Jurkat, Clone E6-1 (cell line): ENCODE measurements around the gene TP53INP2.
"Not testable (repeated sequence)": the region's sequence is repeated elsewhere in the genome, so short reads cannot be mapped to it uniquely, and the experiment has no call there.

Source experiments
- DNase-seq: peaks from one replicate; pipeline ENCODE4 v3.0.0-alpha.2; 2011; ENCODE audit warnings: low read depth, low spot score
- H3K4me3 ChIP-seq: 2 replicates; pipeline ENCODE4 v1.5.1; 2011; ENCODE audit warnings: mild to moderate bottlenecking, low read length, control low read depth, moderate library complexity

TP53INP2 gene

GRCh38 chr20:34716921-34717229, 12.7 kb downstream of the TP53INP2 start:
- no peak overlapping the region for H3K4me3 ChIP-seq
- no peak for DNase-seq

DNA sequence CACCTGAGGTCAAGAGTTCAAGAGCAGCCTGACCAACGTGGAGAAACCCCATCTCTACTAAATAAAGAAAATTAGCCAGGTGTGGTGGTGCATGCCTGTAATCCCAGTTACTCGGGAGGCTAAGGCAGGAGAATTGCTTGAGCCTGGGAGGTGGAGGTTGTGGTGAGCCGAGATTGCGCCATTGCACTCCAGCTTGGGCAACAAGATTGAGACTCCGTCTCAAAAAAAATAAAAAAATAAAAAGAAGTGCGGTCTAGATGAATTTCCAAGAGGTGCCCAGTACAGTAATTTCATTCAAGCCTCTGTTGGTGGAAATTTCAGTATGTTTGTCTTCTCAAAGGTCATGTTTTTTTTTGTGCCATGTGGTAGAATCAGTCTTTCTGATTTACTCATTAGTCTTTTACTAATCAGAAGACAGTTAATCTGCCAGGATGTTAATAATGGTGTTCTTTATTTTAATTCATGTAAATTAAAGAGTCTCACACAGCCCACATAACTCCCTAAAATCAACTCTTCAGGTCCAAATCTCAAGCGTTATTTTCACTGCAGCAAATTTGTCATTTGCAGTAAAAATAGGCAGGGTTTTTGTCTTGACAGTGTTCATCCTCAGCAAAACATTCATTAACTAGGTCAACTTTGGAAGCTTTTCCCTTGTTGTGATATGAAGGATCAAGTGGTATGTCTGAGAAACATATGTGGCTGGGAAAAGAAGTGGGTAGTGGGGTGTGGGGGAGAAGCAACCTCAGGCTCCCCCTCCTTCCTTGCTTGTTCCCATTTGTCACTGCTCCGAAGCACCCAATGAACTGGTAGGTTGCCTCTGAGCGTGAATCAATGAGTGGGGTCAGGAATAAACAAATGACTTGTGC, 13.3 kb downstream of the TP53INP2 start:
- H3K4me3 ChIP-seq: no peak overlapping the region
- DNase-seq: no peak

DNA sequence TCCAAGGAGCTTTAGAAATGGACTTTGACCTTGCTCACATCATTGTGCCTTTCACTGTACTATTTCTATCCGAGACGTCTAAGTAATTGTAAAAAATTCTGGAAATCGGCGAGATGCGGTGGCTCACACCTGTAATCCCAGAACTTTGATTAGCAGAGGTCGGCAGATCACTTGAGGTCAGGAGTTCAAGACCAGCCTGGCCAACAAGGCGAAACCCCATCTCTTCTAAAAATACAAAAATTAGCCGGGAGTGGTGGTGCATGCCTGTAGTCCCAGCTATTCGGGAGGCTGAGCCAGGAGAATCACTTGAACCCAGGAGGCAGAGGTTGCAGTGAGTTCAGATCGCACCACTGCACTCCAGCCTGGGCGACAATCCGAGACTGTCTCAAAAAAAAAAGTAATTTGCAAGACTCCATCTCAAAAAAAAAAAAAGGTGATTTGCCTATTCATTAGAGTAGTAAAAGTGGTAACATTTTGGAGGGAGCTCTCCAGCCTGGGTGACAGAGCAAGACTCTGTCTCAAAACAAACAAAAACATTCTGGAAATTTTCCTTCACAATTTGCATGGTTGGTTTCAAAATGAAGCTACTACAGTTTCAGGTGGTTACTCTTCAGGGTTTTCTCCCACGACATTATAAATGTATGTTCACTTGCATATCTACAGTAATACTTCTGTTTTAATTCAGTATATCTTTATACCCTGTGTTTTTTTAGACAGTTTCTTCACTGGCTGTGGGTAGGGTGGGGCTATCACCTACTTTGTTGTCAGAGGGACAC, 15.3 kb downstream of the TP53INP2 start:
- not testable (repeated sequence) for H3K4me3 ChIP-seq, DNase-seq

GRCh38 chr20:34720266-34720665, 16.1 kb downstream of the TP53INP2 start:
- DNase-seq: no peak

GRCh38 chr20:34722560-34722959, 18.4 kb downstream of the TP53INP2 start:
- H3K4me3 ChIP-seq, DNase-seq: not testable (repeated sequence)

More at GRCh38 chr20:34720266-34720665, 16.1 kb downstream of the TP53INP2 start:
- H3K4me3 ChIP-seq: no peak overlapping the region

GRCh38 chr20:34724172-34724571, 20.0 kb downstream of the TP53INP2 start:
- no peak for DNase-seq

GRCh38 chr20:34729416-34729815, 25.3 kb downstream of the TP53INP2 start:
- H3K4me3 ChIP-seq: no peak overlapping the region
- no peak for DNase-seq

More at GRCh38 chr20:34724172-34724571, 20.0 kb downstream of the TP53INP2 start:
- H3K4me3 ChIP-seq: no peak overlapping the region

DNA sequence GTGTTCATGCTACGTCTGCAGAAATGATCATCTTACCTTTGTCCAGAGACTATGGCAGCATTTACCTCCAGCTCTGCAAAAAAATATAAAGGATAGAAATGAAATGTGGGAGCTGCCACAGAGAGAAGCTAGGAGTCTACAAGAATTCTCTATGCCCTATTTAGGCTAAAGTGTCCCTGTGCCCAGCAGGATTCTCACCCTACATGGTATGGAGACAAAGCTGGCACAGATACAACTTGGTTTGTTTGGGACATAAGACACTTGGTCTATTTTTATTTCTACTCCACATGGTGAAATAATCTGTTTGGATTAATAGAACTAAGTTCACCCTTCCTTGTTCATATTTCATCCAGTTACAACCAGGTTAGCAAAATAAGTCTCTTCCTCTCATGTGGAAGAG, 28.4 kb downstream of the TP53INP2 start:
- H3K4me3 ChIP-seq: no peak overlapping the region
- DNase-seq: no peak

DNA sequence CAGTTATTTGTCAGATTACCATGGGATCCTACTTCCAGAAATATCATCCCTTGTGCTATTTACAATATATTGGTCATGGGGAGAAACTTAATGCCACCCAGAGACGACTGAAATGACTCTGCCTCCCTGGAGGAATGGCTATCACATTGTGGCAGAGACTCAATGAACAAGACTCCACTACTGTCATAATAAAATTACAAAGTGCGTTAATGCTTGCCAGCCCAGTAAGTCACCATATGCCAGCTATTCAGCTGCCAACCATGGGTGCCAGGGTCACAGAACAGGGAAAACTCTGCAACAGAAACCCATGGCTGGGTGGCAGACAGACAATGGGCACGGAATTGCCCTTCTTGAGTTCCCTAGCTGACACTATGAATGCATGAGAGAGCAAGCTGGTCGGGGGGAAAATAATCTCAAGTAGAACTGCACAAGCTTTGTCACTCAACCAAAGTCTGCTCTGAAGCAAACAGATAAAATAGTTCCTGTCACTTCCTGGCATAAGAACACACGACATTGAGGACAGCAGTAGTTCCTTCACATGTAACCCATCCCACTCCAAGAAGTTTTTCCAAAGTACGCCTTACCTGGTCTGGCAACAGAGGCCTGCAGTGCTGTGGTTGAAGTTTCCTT, 32.1 kb downstream of the TP53INP2 start:
- no peak overlapping the region for H3K4me3 ChIP-seq
- DNase-seq: no peak

DNA sequence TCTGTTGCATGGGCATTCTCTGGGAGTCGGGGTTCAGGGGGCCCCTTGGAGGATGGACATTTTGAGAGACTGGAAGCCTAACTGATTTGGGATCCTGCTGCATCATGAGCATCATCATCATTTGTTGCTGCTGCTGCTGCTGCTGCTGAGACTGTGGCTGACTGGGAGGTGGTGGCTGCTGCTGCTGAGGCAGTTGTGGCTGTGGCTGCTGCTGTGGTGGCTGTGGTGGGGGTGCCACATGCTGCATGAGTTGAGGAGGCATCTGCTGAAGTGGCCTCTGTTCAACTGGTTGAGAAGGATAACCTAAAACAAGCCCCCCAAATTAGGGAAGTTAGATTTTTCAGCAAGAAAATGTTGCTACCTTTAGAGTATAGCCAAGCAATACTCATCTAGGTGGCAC, 38.9 kb downstream of the TP53INP2 start:
- no peak for DNase-seq
- H3K4me3 ChIP-seq: no peak overlapping the region

- no peak for DNase-seq
- no peak overlapping the region for H3K4me3 ChIP-seq
These were observed 40.2 kb downstream of the TP53INP2 start for GRCh38 chr20:34744340-34744739.

DNA sequence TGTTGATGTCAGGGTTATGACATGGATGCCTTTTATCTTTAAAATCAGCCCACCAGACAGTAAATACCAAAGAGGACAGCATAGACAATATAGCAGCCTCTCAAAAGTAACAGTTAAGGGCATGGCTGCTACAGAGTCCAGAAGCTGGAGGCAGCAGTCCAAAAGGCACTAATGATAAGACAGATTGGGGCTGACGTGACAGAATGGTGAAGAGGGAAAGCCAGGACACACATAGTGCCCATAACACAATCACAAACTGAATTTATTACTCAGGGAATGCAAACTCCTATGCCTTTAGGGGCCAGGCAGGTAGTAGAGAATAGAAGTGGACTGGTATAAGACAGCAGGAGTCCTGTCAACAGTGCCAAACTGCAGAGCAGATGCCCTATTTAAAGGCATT, 40.7 kb downstream of the TP53INP2 start:
- no peak for DNase-seq
- H3K4me3 ChIP-seq: no peak overlapping the region

GRCh38 chr20:34746674-34747073, 42.5 kb downstream of the TP53INP2 start:
- no peak overlapping the region for H3K4me3 ChIP-seq
- DNase-seq: no peak

DNA sequence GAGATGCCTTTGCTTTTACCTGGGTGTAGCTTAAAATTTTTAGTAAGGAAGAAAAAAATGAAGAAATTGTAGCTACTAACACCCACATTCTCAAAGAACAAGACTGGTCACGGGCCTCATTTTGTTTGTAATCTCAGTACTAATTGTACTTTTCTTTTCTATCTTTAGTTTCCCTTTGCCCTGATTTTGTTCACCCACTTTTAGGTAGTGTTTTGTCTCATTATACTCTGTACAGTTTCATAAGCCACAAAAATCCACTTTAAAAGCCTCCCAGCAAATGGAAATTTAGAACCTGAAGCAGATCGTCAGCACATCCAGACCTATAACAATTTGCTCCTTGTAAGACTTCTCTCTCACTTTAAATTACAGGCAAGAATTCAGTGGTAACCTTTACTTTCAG, 43.3 kb downstream of the TP53INP2 start:
- no peak for DNase-seq

DNA sequence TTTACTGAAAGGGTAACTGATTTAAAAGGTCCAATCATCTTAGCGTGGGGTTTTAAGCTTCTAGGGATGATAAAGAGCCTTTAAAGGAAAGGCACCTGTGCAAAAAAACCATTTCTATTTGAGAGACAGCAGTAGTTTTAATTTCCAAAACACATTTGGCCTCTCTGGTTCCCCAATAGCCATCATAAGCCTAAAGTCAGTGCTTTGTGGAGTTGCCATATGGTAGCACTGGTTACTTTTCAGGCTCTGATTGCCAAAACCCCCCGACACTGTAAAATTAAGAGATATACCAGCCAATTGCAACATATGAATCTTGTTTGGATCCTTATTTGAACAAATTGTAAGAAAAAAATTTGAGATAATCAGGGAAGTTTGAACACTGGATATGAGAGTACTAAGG, 44.6 kb downstream of the TP53INP2 start:
- no peak overlapping the region for H3K4me3 ChIP-seq
- DNase-seq: no peak

More for the DNA sequence above, 43.3 kb downstream of the TP53INP2 start:
- no peak overlapping the region for H3K4me3 ChIP-seq

- no peak for DNase-seq
- H3K4me3 ChIP-seq: no peak overlapping the region
These were observed 46.3 kb downstream of the TP53INP2 start for GRCh38 chr20:34750484-34750883.

- no peak overlapping the region for H3K4me3 ChIP-seq
- DNase-seq: no peak
These were observed 47.3 kb downstream of the TP53INP2 start for GRCh38 chr20:34751453-34751852.

DNA sequence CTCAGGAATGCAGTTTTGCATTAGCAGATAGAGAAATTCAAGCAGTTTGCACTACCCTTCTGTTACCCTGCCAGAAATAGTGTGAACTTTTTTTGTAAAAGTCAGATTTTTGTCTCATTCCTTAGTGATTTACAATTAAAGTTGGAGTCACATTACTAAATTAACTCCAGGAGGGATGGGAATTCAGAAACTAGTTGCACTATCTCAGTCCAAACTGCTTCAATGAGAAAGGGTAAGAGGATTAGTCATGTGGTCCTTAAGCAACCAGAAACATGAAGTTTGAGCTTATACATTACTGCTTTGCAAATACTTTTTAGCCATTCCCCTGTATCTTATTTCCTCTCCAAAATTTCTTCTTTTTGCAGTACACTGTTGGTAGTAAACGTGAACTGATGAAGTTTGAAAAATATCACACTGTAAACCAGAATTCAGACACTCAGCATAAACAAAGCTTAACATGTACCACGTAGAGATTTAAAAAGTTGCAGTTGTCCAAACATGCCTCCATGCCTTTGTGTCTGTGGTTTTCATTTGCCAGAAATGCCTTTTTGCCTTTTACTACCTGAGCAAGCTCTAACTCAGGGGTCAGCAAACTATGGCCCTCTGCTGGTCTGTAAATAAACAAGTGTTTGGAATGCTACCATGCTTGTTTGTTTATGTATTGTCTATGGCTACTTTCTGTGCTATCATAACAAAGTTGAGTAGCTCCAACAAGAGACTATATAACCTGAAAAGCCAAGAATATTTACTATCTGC, 49.7 kb downstream of the TP53INP2 start:
- no peak for DNase-seq
- H3K4me3 ChIP-seq: no peak overlapping the region

DNA sequence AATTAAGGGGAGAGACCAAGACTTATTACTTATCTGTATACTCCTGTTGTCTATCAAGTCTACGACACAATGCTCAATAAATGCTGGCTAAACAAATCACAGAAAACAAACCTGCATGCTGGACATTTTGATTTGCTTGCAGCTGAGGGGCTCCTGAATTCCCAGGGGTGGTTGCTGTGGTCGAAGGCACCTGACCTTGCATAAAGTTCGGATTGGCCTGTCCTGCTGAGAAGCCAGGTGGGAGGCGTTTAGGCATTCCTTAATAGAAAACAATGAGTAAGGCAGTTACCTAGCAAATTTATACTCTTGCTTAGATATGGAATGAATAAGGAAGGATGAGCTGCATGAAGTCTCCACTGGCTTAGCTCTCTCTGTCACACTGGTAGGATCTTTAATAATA, 50.5 kb downstream of the TP53INP2 start:
- no peak overlapping the region for H3K4me3 ChIP-seq
- no peak for DNase-seq
